ENCODE data around the gene SNTA1.
"Not testable (repeated sequence)": the region's sequence is repeated elsewhere in the genome, so short reads cannot be mapped to it uniquely, and the experiment has no call there.

Gene SNTA1

GRCh38 chr20:33391722-33392415 is 51.7 kb downstream of the SNTA1 start:
- no peak for DNase-seq

- not testable (repeated sequence) for DNase-seq
These were observed 54.2 kb downstream of the SNTA1 start for GRCh38 chr20:33389326-33389725.

GRCh38 chr20:33388268-33388667 is 55.3 kb downstream of the SNTA1 start:
- DNase-seq, result no peak

GRCh38 chr20:33387177-33387576 is 56.4 kb downstream of the SNTA1 start:
- no peak for DNase-seq

- no peak for DNase-seq
These were observed 56.9 kb downstream of the SNTA1 start for GRCh38 chr20:33386673-33387072.

- DNase-seq, result no peak
These were observed 66.2 kb downstream of the SNTA1 start for GRCh38 chr20:33377366-33377765.

GRCh38 chr20:33373735-33374605 is 69.6 kb downstream of the SNTA1 start:
- no peak for DNase-seq

GRCh38 chr20:33372993-33373441 is 70.5 kb downstream of the SNTA1 start:
- DNase-seq, result no peak

GRCh38 chr20:33370291-33370690 is 73.3 kb downstream of the SNTA1 start:
- no peak for DNase-seq

- DNase-seq, result no peak
These were observed 80.7 kb downstream of the SNTA1 start for GRCh38 chr20:33362898-33363297.

- DNase-seq, result no peak
These were observed 83.9 kb downstream of the SNTA1 start for GRCh38 chr20:33359399-33360261.

Measured in activated CD8-positive, alpha-beta memory T cell treated with anti-CD3 and anti-CD28 coated beads, Interleukin-2, amount 50 U/mL, for 48 hours (primary cell).